Activated naive CD4-positive, alpha-beta T cell (primary cell): ENCODE measurements around the gene MYMX.

Experiments used
- DNase-seq, 4 experiments: peaks; one replicate each; lab custom pipeline; 2025; lab: John Stamatoyannopoulos, UW

MYMX gene

DNA sequence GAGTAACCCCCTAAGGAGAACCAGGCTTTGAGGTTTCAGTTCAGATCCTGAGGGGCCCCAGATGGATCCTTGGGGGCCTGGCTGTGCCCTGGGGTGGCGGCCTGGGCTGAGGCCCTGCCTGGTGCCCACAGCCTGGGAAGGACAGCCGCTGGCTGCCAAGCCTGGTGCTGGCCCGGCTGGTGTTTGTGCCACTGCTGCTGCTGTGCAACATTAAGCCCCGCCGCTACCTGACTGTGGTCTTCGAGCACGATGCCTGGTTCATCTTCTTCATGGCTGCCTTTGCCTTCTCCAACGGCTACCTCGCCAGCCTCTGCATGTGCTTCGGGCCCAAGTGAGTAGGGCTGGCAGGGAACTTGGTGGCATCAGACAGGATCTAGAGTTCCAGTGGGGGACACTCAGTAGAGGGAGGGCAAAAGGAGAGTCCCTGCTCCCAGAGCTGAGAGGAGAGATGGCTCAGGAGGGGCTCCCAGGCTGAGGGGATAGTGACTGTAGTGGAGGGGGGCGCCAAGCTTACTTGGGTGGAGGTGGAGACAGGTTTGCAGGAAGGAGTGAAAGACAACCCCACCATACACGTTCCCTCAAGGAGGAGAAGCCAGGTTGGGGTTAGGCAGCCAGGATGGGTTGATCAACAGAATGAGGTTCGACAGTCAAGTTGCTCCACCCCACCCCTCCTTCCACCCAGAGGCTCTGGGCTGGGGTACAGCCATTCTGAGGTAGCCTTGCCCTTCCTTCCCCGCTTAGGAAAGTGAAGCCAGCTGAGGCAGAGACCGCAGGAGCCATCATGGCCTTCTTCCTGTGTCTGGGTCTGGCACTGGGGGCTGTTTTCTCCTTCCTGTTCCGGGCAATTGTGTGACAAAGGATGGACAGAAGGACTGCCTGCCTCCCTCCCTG is 16.2 kb downstream of the MYMX start:
- no peak for DNase-seq

DNA sequence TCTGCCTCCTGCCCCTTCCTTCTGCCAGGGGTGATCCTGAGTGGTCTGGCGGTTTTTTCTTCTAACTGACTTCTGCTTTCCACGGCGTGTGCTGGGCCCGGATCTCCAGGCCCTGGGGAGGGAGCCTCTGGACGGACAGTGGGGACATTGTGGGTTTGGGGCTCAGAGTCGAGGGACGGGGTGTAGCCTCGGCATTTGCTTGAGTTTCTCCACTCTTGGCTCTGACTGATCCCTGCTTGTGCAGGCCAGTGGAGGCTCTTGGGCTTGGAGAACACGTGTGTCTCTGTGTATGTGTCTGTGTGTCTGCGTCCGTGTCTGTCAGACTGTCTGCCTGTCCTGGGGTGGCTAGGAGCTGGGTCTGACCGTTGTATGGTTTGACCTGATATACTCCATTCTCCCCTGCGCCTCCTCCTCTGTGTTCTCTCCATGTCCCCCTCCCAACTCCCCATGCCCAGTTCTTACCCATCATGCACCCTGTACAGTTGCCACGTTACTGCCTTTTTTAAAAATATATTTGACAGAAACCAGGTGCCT is 16.9 kb downstream of the MYMX start:
- DNase-seq = no peak

DNA sequence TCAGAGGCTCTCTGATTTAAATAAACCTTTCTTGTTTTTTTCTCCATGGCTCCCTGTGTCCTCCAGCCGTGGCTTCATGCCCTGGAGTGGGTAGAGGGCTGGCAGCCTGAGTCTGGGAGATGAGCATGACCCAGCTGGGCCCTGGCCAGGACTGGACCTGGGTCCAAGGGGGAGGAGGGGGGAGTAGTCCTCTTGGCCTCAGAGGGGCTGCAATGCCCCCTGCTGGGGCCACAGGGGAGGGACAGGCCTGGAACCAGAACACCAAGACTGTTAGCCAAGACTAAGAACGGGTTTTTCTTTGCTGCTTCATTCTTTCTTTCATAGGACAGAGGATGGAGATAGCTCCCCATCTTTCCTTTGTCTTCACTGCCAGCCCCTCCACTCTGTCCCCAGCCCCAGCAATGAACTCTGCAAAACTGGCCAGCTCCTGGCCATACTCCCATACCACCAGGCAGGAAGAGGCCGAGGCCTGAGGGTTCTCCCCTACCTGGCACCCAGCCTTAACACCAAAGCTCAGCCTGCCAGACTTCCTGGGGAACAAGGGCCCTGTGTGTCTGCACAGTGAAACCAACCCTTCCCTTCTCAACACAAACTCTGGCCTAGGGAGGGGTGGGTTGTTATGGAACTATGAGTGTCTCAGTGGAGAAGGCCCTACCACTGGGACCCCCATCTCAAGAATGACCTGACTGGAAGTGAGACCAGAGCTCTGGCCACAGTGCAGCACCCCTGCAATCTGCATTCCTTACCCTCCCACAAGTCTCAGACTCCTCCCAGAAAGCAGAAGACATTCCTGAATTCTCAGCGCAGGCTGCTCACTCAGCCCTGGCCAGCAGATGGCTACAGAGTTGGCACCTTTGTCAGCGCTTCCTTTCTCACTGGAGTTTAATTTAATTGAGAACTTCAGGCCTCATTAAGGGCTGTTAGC is 17.6 kb downstream of the MYMX start:
- no peak for DNase-seq

DNA sequence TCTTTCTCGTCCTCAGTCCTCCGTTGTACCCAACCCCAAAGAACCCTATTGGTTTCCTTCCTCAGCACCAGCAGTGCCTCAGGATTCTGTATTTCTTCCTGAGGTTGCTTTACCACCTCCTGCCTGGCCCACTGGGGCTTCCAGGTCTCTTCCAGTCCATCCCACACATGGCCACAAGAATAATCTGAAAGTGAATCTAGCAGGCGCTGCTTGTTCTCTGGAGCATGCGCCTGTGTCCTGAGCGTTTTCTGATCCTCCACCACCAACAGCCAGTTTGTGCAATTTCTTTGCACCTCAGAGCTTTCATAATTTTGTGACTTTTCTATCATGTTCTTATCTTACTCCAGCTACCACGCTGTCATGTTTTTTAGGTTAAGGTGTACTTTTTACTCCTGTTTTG is 18.5 kb downstream of the MYMX start:
- DNase-seq = no peak

DNA sequence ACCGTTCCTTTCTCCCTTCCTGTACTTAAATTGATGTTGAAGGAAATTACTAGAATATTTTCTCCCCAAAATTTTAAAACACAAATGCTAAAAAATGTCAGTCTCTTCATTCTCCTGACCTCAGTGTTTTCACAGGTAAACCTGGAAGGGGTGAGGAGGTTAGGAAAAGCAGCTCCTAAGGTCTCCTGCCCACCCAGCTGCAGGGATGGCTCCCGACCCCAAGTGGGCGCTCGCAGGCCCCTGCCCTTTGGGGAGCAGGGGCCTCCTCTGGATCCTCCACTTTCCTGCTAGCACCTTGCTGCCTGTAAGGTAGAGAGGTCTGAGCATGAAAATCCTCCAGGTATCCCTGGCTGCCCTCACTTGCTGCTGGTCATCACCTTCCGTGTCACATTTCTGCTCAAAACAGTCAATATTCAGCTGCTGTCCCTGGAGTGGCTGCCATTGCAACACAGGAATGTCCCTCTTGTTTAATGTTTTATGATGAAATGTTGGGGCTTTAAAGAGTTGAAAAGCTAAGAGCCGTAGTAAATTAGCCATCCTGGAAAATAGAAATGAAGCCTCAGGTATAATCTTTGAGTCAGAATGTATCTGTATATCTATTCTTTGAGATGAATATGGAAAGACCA is 19.3 kb downstream of the MYMX start:
- no peak for DNase-seq

DNA sequence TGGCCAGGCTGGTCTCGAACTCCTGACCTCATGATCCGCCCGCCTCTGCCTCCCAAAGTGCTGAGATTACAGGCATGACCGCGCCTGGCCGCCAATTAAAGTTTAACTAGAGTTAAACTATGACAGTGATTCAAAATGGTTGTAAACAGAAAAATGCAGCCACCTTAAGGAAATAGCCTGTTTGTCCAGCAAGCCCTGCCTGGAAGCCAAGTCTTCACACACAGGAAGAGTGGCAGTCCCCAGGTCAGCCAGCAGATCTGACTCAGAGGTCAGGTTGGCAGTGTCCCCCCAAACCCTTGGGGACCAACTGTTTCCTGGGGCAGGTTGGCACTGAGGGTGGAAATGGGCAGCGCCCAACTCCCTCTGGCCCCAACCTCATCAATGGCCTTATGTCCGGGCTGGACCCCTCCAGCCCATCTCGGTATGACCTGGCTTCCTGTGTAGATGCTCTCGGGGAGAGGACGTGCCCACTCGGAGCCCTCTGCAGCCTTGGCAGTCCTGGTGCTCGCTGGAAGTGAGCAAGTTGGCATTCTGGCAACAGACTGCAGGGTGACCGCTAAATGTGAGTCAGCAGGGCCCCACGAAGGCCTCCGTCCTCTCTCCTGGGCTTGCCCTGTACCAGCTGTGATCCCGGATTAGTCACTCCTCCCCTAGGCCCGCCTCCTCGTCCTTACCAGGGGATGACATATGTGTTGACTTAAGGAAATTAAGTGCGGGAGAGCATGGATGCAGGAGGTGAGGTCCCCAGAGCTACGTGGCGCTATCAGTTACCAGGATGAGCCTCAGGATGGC is 20.5 kb downstream of the MYMX start:
- DNase-seq = peak in 1 of 4 experiments; percentile 33

DNA sequence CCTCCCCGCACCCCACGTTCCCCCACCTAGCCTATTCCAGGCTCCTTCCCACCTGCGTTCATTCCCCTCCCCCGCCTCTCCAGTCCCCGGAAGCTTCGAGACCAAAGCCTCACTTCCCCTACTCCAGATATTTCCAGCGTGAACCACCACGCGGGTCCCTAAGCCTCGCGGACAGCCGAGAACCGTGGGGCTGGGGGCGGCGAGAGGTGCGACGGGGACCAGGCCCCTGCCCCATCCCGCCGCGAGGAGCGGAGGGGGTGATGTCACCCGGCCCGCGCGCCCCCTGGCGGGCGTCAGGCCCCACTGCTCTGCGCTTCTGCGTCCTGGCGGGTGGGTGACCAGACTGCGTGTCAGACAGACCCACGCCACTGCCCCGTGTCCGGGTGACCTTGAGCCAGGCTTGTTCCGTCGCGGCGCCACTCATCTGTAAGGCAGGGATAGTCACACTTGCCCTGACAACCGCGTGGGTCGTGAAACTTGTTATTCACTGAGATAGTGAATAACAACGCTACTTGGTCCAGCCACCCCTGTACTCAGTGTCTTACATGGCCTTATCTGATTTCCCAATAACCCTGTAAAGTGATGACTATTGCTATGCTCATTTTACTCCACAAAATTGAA is 21.2 kb downstream of the MYMX start:
- peak; percentile 44 to 76 (median 54) for DNase-seq

DNA sequence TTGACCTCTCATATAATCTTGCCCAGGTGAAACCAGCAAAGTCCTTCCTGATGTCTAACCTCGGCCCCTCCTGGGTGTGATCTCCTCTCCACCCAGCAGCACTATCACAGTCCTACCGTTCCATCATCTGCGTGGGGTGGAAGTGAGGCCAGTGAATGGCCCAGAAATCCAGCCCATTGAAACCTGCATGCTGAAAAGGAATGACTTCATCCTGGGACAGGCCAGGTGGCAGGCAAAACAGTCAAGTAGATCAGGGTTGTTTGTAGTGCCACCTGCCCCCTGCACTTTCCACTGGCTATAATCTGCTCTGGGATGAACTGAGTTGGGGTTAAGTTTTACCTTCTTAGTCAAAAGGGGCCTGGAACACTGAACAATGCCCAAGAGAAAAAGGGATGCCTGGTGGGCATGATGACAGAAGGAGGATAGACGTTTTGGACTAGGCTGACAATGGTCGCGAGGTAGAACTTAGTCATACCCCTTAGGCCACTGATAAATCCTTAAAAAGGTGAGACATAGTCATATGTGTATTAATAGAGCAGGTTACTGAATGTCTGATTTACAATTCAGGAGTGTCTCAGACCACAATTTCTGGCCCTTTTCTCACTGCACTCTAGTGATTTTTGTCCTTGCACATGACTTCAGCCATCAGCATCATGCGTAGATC is 22.1 kb downstream of the MYMX start:
- DNase-seq = no peak

DNA sequence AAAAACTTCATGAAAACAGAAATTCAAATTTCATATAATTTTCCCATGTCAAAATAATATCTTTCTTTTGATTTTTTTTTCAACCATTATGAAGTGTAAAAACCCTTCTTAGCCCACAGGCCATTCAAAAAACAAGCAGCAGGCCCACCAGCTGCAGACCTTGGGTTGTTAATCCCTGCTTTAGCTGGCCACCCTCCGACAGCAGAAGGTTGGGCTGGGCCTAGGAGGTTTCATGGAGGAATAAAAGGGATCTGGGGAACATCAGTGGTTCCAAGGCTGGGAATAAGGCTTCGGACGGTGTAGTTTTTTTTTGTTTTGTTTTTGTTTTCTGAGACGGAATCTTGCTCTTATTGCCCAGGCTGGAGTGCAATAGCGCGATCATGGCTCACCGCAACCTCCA is 26.6 kb downstream of the MYMX start:
- DNase-seq = no peak

DNA sequence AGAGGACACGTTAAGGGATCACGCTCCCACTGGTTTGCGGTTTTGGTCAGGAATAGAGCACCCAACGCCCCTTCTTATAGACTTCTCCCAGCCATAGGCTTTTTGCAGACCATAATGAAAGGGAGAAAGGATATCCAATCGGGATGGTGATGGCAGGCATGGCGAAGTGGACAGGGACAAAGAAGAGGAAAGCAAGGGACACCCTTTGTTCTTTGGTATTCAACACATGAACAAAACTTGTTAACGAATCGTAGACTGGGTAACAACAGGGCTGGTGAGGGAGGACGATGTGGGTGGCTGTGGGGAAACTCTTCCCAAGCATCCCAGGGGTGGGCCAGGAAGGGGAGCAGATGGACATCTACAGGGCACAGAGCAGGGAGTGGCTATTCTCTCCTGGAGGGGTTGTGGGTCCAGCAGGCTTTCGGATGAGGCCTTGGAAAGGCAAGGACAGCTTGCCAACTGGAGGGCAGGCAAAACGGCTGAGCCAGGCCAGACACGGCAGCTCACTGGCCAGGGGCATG is 28.7 kb downstream of the MYMX start:
- no peak for DNase-seq

DNA sequence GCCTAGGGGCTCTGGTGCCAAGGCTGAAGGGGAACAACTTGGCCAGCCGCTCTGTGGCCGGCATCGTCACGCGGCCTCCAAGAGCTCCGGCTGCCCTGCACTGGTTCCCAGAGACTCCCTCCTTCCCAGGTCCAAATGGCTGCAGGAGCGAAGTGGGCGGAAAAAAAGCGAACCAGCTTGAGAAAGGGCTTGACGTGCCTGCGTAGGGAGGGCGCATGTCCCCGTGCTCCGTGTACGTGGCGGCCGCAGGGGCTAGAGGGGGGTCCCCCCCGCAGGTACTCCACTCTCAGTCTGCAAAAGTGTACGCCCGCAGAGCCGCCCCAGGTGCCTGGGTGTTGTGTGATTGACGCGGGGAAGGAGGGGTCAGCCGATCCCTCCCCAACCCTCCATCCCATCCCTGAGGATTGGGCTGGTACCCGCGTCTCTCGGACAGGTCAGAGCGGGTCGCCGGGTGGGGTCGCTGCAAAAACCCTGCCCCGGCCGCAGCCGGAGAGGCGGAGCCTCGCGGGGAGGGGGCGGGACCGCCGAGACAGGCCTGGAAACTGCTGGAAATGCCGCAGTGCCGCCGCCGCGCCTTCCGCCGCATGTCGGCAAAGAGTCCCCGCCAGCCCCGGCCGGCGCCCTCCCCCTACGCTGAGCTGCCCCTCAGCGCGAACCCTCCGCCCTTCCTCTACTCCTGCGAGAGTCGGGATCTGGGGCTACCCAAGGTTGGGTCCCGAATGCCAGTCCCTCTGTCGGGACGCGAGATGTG is 29.4 kb downstream of the MYMX start:
- DNase-seq = peak; percentile 63 to 75 (median 72)

DNA sequence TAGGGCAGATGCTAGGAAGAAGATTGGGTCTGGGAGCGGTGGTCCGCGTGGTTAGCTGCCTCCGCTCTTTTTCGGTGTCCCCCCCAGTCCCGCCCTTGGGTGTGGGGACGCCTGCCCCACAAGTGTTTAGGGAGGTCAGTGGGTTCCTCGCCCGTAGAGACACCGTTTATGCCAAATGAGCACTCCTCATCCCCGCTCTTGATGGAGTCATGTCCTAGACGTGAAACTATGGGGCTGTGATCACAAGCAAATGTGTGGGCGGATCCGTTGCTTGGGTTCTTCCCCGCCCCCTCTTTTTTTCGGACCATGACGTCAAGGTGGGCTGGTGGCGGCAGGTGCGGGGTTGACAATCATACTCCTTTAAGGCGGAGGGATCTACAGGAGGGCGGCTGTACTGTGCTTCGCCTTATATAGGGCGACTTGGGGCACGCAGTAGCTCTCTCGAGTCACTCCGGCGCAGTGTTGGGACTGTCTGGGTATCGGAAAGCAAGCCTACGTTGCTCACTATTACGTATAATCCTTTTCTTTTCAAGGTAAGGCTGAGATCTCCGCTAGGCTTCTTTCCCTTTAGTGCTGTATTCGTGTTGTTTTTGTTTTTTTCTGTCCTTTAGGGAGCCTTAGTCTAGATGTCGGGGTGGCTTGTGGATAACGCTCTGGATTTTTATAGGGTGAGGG is 30.1 kb downstream of the MYMX start, which contains the start of gene HSP90AB1:
TSS of gene HSP90AB1 (plus strand) at position 439 of the 675 bp plus-strand sequence. CDS start 1,529 bp downstream, outside the sequence.
- DNase-seq = peak; percentile 87 to 91 (median 89)

DNA sequence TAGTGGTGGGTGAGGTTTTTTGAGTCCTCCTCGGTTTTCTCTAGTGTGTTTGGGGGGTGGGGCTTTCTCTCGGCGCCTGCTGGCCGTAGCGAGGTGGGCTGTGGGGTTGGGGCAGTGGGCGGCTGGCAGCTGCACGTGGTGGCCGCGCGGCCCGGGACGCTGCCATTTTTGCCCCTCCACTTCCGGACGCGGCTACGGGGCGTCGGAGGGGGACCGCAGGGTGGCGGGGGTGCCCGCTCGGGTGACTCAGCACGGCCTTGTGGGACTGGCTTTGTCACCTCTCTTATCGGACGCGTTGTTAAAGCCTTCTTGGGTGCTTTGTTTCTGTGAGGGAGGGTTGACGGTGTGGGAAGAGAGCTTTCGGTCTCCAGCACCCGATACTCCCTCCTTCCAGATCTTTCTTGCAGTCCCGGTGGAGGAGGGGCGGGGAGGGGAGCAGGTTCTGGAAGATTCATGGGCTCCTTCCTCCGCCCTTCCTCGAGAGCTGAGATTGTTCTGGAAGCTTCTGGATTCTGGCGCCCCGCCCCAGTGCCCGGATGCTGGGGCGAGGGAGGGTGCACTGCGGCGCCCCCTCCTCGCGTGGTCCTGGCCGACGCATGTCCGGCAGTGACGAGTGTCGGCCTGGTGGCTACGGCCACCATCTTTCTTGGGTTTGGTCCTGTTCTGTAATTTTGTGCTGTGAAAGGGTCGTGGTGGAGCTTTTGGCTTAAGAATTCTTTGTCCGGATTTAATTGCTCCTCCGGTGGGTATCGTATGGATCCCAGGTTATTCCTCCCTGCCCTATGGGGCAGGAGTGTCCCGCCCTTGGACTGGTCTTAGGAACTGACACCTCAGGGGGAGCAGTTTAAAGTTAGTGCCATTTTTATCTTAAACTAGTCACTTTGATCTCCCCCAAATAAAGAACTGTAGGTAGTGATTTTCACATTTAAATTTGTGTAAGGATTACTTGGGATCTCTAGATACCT is 30.9 kb downstream of the MYMX start:
- DNase-seq = peak; percentile 66 to 86 (median 79)

DNA sequence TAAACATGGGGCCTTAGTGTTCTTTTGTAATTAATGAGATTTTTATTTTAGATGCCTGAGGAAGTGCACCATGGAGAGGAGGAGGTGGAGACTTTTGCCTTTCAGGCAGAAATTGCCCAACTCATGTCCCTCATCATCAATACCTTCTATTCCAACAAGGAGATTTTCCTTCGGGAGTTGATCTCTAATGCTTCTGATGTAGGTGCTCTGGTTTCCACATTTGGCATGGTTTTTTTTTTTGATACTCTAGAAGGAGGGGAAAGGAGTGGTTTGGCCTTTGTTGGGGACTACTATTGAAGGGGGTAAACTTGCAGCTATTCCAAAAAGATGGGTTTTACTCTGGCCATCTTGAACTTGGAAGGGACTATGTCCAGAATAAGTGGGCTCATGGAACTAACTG is 31.9 kb downstream of the MYMX start:
- DNase-seq = no peak

DNA sequence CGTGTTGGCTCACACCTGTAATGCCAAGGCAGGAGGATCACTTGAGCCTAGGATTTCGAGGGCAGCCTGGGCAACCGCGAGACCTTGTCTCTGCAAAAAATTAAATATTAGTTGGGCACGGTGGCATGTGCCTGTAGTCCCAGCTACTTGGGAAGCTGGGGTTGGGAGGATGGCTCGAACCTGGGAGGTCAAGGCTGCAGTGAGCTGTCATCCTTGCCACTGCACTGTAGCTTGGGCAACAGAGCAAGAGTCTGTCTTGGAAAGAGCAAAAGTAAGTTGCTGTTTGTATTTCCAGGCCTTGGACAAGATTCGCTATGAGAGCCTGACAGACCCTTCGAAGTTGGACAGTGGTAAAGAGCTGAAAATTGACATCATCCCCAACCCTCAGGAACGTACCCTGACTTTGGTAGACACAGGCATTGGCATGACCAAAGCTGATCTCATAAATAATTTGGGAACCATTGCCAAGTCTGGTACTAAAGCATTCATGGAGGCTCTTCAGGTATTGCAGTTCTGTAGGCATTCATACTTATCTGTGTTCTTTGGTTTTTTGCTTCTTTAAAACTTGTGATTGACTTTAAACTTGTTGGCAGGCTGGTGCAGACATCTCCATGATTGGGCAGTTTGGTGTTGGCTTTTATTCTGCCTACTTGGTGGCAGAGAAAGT is 32.5 kb downstream of the MYMX start:
- DNase-seq = no peak

DNA sequence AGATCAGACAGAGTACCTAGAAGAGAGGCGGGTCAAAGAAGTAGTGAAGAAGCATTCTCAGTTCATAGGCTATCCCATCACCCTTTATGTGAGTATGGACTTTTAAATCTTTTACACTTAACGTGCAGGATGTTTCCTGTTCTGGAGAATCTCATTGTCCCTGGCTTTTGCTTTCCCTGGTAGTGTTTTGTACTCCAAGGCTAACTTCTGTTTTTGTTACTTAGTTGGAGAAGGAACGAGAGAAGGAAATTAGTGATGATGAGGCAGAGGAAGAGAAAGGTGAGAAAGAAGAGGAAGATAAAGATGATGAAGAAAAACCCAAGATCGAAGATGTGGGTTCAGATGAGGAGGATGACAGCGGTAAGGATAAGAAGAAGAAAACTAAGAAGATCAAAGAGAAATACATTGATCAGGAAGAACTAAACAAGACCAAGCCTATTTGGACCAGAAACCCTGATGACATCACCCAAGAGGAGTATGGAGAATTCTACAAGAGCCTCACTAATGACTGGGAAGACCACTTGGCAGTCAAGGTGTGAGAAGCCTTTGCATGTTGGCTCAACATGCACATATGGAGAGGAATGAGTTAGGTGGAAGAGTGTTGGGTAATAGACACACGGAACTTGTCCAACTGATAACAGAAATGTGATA is 33.5 kb downstream of the MYMX start:
- DNase-seq = no peak
